Thyroid gland (tissue), 4 donors: ENCODE measurements around the gene ZBTB7C.

Source experiments
- CTCF ChIP-seq, 6 experiments: fragments of 200-600 bp in 3 of 6; fragments of 450-650 bp in 3 of 6; sonication (generic) in 3 of 6; IDR thresholded peaks; one replicate each; pipeline ENCODE4 v1.5.1; 2016 to 2019; ENCODE audit warnings: antibody characterized with exemption in 6 of 6, mild to moderate bottlenecking in 2 of 6, inconsistent platforms in 1 of 6, moderate library complexity in 1 of 6
- POLR2A ChIP-seq, 2 donors: fragments of 450-650 bp; IDR thresholded peaks; one replicate each; pipeline ENCODE4 v1.6.1; 2017; ENCODE audit warnings: antibody characterized with exemption in 2 of 2, mild to moderate bottlenecking in 2 of 2, moderate library complexity in 1 of 2

GRCh38 chr18:48319801-48320638 lies 89.2 kb downstream of the ZBTB7C start:
- TF ChIP-seq CTCF (IDR thresholded peaks at IDR 0.05): no peak
- no peak for TF ChIP-seq POLR2A (IDR thresholded peaks at IDR 0.05)
